ENCODE data around the gene UHRF1. TPM values are rescaled to one million over a fixed set of nuclear protein-coding genes. Genes with fewer than 3 reads are reported as not detected.

The UHRF1 gene
- total and polyA plus RNA-seq, 2 of the 13 experiments (the other 11 are each of a cell fraction or from before 2014, with no cell fraction given) = 6.8 to 78.4 TPM

GRCh38 chr19:4870025-4870700, 39.1 kb upstream of the UHRF1 start (continued):
- TF ChIP-seq, protein P1, sequence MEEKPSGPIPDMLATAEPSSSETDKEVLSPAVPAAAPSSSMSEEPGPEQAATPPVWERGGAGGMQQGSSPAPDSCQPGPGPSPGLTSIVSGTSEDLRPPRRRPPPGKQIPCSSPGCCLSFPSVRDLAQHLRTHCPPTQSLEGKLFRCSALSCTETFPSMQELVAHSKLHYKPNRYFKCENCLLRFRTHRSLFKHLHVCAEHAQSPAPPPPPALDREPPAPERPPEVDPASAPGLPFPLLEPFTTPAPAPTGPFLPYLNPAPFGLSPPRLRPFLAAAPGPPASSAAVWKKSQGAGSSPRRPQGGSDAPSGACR (CRISPR knock-in tag; IDR thresholded peaks at IDR 0.05) = peak; percentile 91
- TF ChIP-seq ZNF264 (CRISPR knock-in tag; IDR thresholded peaks at IDR 0.05) (peak; percentile 54; the same call in 1 of the 2 replicates), SALL1 (CRISPR knock-in tag; IDR thresholded peaks at IDR 0.05) (peak; percentile 87), NFYB (CRISPR knock-in tag; IDR thresholded peaks at IDR 0.05) (no peak), BRF2 (CRISPR knock-in tag; IDR thresholded peaks at IDR 0.05) (no peak), HIVEP1 (CRISPR knock-in tag; IDR thresholded peaks at IDR 0.05) (no peak; the same call in 1 of the 2 replicates), ZNF879 (CRISPR knock-in tag; IDR thresholded peaks at IDR 0.05) (no peak), ZNF20 (CRISPR knock-in tag; IDR thresholded peaks at IDR 0.05) (no peak), HDAC2 (CRISPR knock-in tag; IDR thresholded peaks at IDR 0.05) (peak; percentile 97), ZNF3 (CRISPR knock-in tag; IDR thresholded peaks at IDR 0.05) (peak; percentile 98), ARNT2 (CRISPR knock-in tag; IDR thresholded peaks at IDR 0.05; ENCODE audit: low read depth) (no peak), ZNF468 (CRISPR knock-in tag; IDR thresholded peaks at IDR 0.05) (no peak), ZNF205 (CRISPR knock-in tag; IDR thresholded peaks at IDR 0.05) (0 out of 2 replicates have a peak, but pooled peaks have one; percentile 56), RFX5 (IDR thresholded peaks at IDR 0.05; ENCODE audit: low read depth, low read length) (no peak), STAT6 (CRISPR knock-in tag; IDR thresholded peaks at IDR 0.05; ENCODE audit: borderline replicate concordance) (no peak), CCAR2 (optimal IDR thresholded peaks at IDR 0.05; ENCODE audit: low read depth, low read length) (peak; percentile 69), NCOR1 (IDR thresholded peaks at IDR 0.05; ENCODE audit: borderline replicate concordance, low read length) (peak; percentile 57; the same call in 1 of the 2 replicates), DNMT3B (CRISPR knock-in tag; conservative IDR thresholded peaks at IDR 0.05) (no peak), PBX3 (CRISPR knock-in tag; IDR thresholded peaks at IDR 0.05; ENCODE audit: borderline replicate concordance) (no peak), ZNF225 (CRISPR knock-in tag; IDR thresholded peaks at IDR 0.05) (no peak), BORCS8-MEF2B (CRISPR knock-in tag; IDR thresholded peaks at IDR 0.05) (no peak), ZSCAN9 (CRISPR knock-in tag; IDR thresholded peaks at IDR 0.05; ENCODE audit: borderline replicate concordance) (no peak; the same call in 1 of the 2 replicates), NFYC (CRISPR knock-in tag; IDR thresholded peaks at IDR 0.05) (no peak), SP5 (CRISPR knock-in tag; IDR thresholded peaks at IDR 0.05; ENCODE audit: borderline replicate concordance, low read depth) (peak; percentile 67; the same call in 1 of the 2 replicates), CREBL2 (CRISPR knock-in tag; IDR thresholded peaks at IDR 0.05; ENCODE audit: borderline replicate concordance) (no peak; the same call in 1 of the 2 replicates), ZNF83 (CRISPR knock-in tag; IDR thresholded peaks at IDR 0.05; ENCODE audit: borderline replicate concordance) (no peak)
